ENCODE measurements around the gene MORN4.

Gene MORN4

DNA sequence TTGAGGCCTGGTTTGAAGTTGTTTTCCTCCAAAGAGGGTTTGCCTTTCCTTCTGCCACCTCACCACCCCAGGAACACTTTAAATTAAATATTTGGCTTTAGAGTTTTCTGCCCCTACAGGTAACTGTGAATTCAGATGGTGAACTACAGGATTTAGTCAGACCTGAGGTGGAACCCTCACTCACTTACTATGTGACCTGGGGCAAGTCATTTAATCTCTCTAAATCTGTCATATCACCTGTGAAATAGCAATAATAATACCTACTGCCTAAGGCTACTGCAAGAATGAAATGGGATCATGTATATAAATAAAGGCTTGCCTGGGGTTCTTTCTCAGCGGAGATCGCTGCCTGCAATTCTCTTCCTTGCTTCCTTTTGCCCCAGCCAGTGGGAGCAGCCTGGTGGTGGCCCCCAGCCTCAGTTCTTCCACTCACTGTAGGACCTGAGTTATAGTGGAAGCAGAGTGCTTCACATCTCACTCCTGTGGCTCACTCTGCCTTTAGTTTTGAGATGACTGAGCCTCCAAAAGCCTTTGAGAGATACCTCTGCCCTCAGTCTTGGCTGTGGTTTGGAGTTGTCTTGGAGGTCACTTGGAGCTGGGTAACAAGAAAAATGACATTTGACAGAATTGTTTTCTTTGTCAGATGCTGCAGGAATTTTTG lies 66.8 kb downstream of the MORN4 start:
- no peak for TF ChIP-seq CTCF (IDR thresholded peaks at IDR 0.05)
- DNase-seq (ENCODE audit: low spot score): no peak
- H3K4me3 ChIP-seq: no peak overlapping the region
- no peak overlapping the region for H3K27ac ChIP-seq

DNA sequence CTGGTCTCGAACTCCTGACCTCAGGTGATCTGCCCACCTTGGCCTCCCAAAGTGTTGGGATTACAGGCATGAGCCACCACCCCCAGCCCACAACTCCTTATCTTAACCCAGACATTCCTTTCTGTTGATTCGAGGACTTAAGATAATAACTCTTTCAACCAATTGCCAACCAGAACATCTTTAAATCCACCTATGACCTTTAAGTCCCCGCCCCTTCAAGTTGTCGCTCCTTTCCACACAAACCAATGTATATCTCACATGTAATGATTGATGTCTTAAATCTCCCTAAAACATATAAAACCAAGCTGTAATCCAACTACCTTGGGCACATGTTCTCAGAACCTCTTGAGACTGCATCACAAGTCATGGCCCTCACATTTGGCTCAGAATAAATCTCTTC lies 68.5 kb downstream of the MORN4 start:
- Histone ChIP-seq H3K4me3 (no peak overlapping the region), H3K27ac (no peak overlapping the region)
- no peak for TF ChIP-seq CTCF (IDR thresholded peaks at IDR 0.05)
- DNase-seq (ENCODE audit: low spot score): no peak

All from coronary artery (tissue), 2 donors.